Activated naive CD8-positive, alpha-beta T cell (primary cell): ENCODE measurements around the gene CCIN.
"Not testable (repeated sequence)": the region's sequence is repeated elsewhere in the genome, so short reads cannot be mapped to it uniquely, and the experiment has no call there.

Experiments
- H3K27ac Mint-ChIP-seq: one replicate; pipeline ENCODE4 v1.8.0; 2021; ENCODE audit warnings: mixed read lengths
- H3K27me3 Mint-ChIP-seq: one replicate; pipeline ENCODE4 v1.8.0; 2021; ENCODE audit warnings: mixed read lengths
- H3K36me3 Mint-ChIP-seq: one replicate; pipeline ENCODE4 v1.8.0; 2021; ENCODE audit warnings: mixed read lengths
- H3K4me1 Mint-ChIP-seq: one replicate; pipeline ENCODE4 v1.8.0; 2021; ENCODE audit warnings: low read depth, mixed read lengths
- H3K4me3 Mint-ChIP-seq: one replicate; pipeline ENCODE4 v1.8.0; 2021; ENCODE audit warnings: mild to moderate bottlenecking, mixed read lengths
- H3K9me3 Mint-ChIP-seq: one replicate; pipeline ENCODE4 v1.8.0; 2021; ENCODE audit warnings: low read depth, mixed read lengths

Gene CCIN

GRCh38 chr9:36169166-36169565 lies at the start of gene CCIN:
Gene CCIN (plus strand): TSS chr9:36169388. CDS start chr9:36169503, 115 bp downstream.
- Mint-ChIP-seq H3K36me3 (no peaks in the 10 kb centered on the region), H3K27me3 (no peaks in the 10 kb centered on the region), H3K4me3 (no peak within 1 kb of the TSS), H3K4me1 (peaks cover 5% of the 10 kb centered on the region), H3K27ac (no peak within 1 kb of the TSS), H3K9me3 (no peaks in the 10 kb centered on the region)

GRCh38 chr9:36119476-36119875 lies 49.7 kb upstream of the CCIN start:
- Mint-ChIP-seq H3K9me3 (no peaks in the 10 kb centered on the region), H3K36me3 (peaks cover 12% of the 10 kb centered on the region), H3K4me1 (no peaks in the 10 kb centered on the region), H3K4me3 (no peak overlapping the region), H3K27me3 (no peaks in the 10 kb centered on the region), H3K27ac (no peak overlapping the region)

- H3K27me3 Mint-ChIP-seq = no peaks in the 10 kb centered on the region
- peaks cover 12% of the 10 kb centered on the region for H3K36me3 Mint-ChIP-seq
- no peak overlapping the region for H3K4me3 Mint-ChIP-seq
- H3K4me1 Mint-ChIP-seq = peaks cover 6% of the 10 kb centered on the region
- no peaks in the 10 kb centered on the region for H3K9me3 Mint-ChIP-seq
- no peak overlapping the region for H3K27ac Mint-ChIP-seq
Measured at GRCh38 chr9:36120705-36121104, 48.5 kb upstream of the CCIN start.

GRCh38 chr9:36121971-36122370 lies 47.2 kb upstream of the CCIN start:
- peaks cover 6% of the 10 kb centered on the region for H3K4me1 Mint-ChIP-seq
- H3K27ac Mint-ChIP-seq = no peak overlapping the region
- no peaks in the 10 kb centered on the region for H3K9me3 Mint-ChIP-seq
- H3K27me3 Mint-ChIP-seq = no peaks in the 10 kb centered on the region
- peaks cover 12% of the 10 kb centered on the region for H3K36me3 Mint-ChIP-seq
- no peak overlapping the region for H3K4me3 Mint-ChIP-seq

- H3K27ac Mint-ChIP-seq = no peak overlapping the region
- H3K9me3 Mint-ChIP-seq = no peaks in the 10 kb centered on the region
- peaks cover 16% of the 10 kb centered on the region for H3K4me1 Mint-ChIP-seq
- no peak overlapping the region for H3K4me3 Mint-ChIP-seq
- peaks cover 6% of the 10 kb centered on the region for H3K36me3 Mint-ChIP-seq
- no peaks in the 10 kb centered on the region for H3K27me3 Mint-ChIP-seq
Measured at GRCh38 chr9:36123515-36123914, 45.7 kb upstream of the CCIN start.

- peaks cover 3% of the 10 kb centered on the region for H3K36me3 Mint-ChIP-seq
- no peak overlapping the region for H3K27ac Mint-ChIP-seq
Measured at GRCh38 chr9:36125062-36125855, 43.9 kb upstream of the CCIN start.

GRCh38 chr9:36126016-36126730 lies 43.0 kb upstream of the CCIN start:
- H3K27ac Mint-ChIP-seq = no peak overlapping the region
- no peaks in the 10 kb centered on the region for H3K27me3 Mint-ChIP-seq
- peaks cover 3% of the 10 kb centered on the region for H3K36me3 Mint-ChIP-seq
- H3K4me3 Mint-ChIP-seq = no peak overlapping the region
- H3K4me1 Mint-ChIP-seq = peaks cover 16% of the 10 kb centered on the region
- H3K9me3 Mint-ChIP-seq = no peaks in the 10 kb centered on the region

More at GRCh38 chr9:36125062-36125855, 43.9 kb upstream of the CCIN start:
- Mint-ChIP-seq H3K4me3 (no peak overlapping the region), H3K9me3 (no peaks in the 10 kb centered on the region), H3K4me1 (peaks cover 16% of the 10 kb centered on the region), H3K27me3 (no peaks in the 10 kb centered on the region)

- Mint-ChIP-seq H3K27me3 (no peaks in the 10 kb centered on the region), H3K4me1 (peaks cover 16% of the 10 kb centered on the region), H3K36me3 (peaks cover 3% of the 10 kb centered on the region), H3K27ac (no peak overlapping the region), H3K4me3 (no peak overlapping the region), H3K9me3 (no peaks in the 10 kb centered on the region)
Measured at GRCh38 chr9:36127652-36128244, 41.4 kb upstream of the CCIN start.

GRCh38 chr9:36128349-36128748 lies 40.8 kb upstream of the CCIN start:
- Mint-ChIP-seq H3K9me3 (no peaks in the 10 kb centered on the region), H3K27me3 (no peaks in the 10 kb centered on the region), H3K4me3 (no peak overlapping the region), H3K4me1 (peaks cover 16% of the 10 kb centered on the region), H3K27ac (no peak overlapping the region), H3K36me3 (no peaks in the 10 kb centered on the region)

- no peaks in the 10 kb centered on the region for H3K9me3 Mint-ChIP-seq
Measured at GRCh38 chr9:36129139-36129538, 40.0 kb upstream of the CCIN start.

GRCh38 chr9:36131666-36132065 lies 37.5 kb upstream of the CCIN start:
- not testable (repeated sequence) for H3K4me3 Mint-ChIP-seq, H3K27me3 Mint-ChIP-seq, H3K9me3 Mint-ChIP-seq, H3K36me3 Mint-ChIP-seq, H3K27ac Mint-ChIP-seq
- H3K4me1 Mint-ChIP-seq = peaks cover 12% of the 10 kb centered on the region

More at GRCh38 chr9:36129139-36129538, 40.0 kb upstream of the CCIN start:
- Mint-ChIP-seq H3K27ac (no peak overlapping the region), H3K36me3 (no peaks in the 10 kb centered on the region), H3K4me3 (no peak overlapping the region), H3K4me1 (peaks cover 16% of the 10 kb centered on the region), H3K27me3 (no peaks in the 10 kb centered on the region)

GRCh38 chr9:36132086-36132485 lies 37.1 kb upstream of the CCIN start:
- Mint-ChIP-seq H3K4me1 (peaks cover 13% of the 10 kb centered on the region), H3K27ac (no peak overlapping the region), H3K27me3 (no peaks in the 10 kb centered on the region), H3K4me3 (no peak overlapping the region), H3K36me3 (no peaks in the 10 kb centered on the region), H3K9me3 (no peaks in the 10 kb centered on the region)

GRCh38 chr9:36134761-36135505 lies 34.3 kb upstream of the CCIN start:
- Mint-ChIP-seq H3K4me1 (peaks cover 32% of the 10 kb centered on the region), H3K27ac (no peak overlapping the region), H3K4me3 (peak overlapping the region; percentile 79), H3K27me3 (no peaks in the 10 kb centered on the region), H3K36me3 (no peaks in the 10 kb centered on the region), H3K9me3 (no peaks in the 10 kb centered on the region)

GRCh38 chr9:36135741-36136271 lies 33.4 kb upstream of the CCIN start:
- Mint-ChIP-seq H3K4me1 (peaks cover 41% of the 10 kb centered on the region), H3K27ac (no peak overlapping the region), H3K36me3 (no peaks in the 10 kb centered on the region), H3K9me3 (no peaks in the 10 kb centered on the region), H3K27me3 (no peaks in the 10 kb centered on the region), H3K4me3 (peak overlapping the region; percentile 79)
